ENCODE measurements around the gene TPRN. TPM values are rescaled to one million over a fixed set of nuclear protein-coding genes. Genes with fewer than 3 reads are reported as not detected.
A peak's percentile ranks its signal among the peaks of the same experiment; 100 is the strongest.
"Not testable (repeated sequence)": the region's sequence is repeated elsewhere in the genome, so short reads cannot be mapped to it uniquely, and the experiment has no call there.

Gene TPRN
- 4.5 and 8.5 TPM in 2 replicates for total RNA-seq (2014; rRNA removed; shearing (Covaris generic))

- DNase-seq (ENCODE audit: low read depth): peak; percentile 99
Observed at GRCh38 chr9:137200311-137201204, at the start of gene TPRN. TPRN (minus strand) TSS chr9:137200741; CDS start chr9:137200711, 30 bp downstream.

GRCh38 chr9:137247916-137248175 is 47.3 kb upstream of the TPRN start:
- no peak for DNase-seq (ENCODE audit: low read depth)

GRCh38 chr9:137247135-137247915 is 46.8 kb upstream of the TPRN start:
- DNase-seq (ENCODE audit: low read depth): no peak

- DNase-seq (ENCODE audit: low read depth): no peak
Observed at GRCh38 chr9:137245450-137246421, 45.2 kb upstream of the TPRN start.

GRCh38 chr9:137244486-137245449 is 44.2 kb upstream of the TPRN start:
- no peak for DNase-seq (ENCODE audit: low read depth)

GRCh38 chr9:137243626-137244485 is 43.3 kb upstream of the TPRN start:
- DNase-seq (ENCODE audit: low read depth): peak; percentile 62

GRCh38 chr9:137243266-137243625 is 42.7 kb upstream of the TPRN start:
- not testable (repeated sequence) for DNase-seq (ENCODE audit: low read depth)

GRCh38 chr9:137242269-137243203 is 42.0 kb upstream of the TPRN start:
- DNase-seq (ENCODE audit: low read depth): no peak

GRCh38 chr9:137241490-137242268 is 41.1 kb upstream of the TPRN start:
- peak; percentile 58 for DNase-seq (ENCODE audit: low read depth)

- peak; percentile 100 for DNase-seq (ENCODE audit: low read depth)
Observed at GRCh38 chr9:137240841-137241489, 40.4 kb upstream of the TPRN start, which contains the start of gene TUBB4B. TUBB4B (plus strand) TSS chr9:137241287; CDS start chr9:137241361, 74 bp downstream.

GRCh38 chr9:137240318-137240840 is 39.8 kb upstream of the TPRN start:
- peak; percentile 80 for DNase-seq (ENCODE audit: low read depth)

- not testable (repeated sequence) for DNase-seq (ENCODE audit: low read depth)
Observed at GRCh38 chr9:137239541-137240200, 39.1 kb upstream of the TPRN start.

GRCh38 chr9:137237759-137238726 is 37.5 kb upstream of the TPRN start:
- DNase-seq (ENCODE audit: low read depth): peak; percentile 45

GRCh38 chr9:137236936-137237421 is 36.4 kb upstream of the TPRN start:
- no peak for DNase-seq (ENCODE audit: low read depth)

Measured in M059J (cell line).